Esophagus squamous epithelium (tissue), 5 donors: ENCODE data around the gene FAM9C. TPM values are rescaled to one million over a fixed set of nuclear protein-coding genes. Genes with fewer than 3 reads are reported as not detected.
A peak's percentile ranks its signal among the peaks of the same experiment; 100 is the strongest.
"Not testable (repeated sequence)": the region's sequence is repeated elsewhere in the genome, so short reads cannot be mapped to it uniquely, and the experiment has no call there.

Experiments used
- DNase-seq: peaks from one replicate; lab custom pipeline; 2025; lab: John Stamatoyannopoulos, UW
- H3K27ac ChIP-seq, 4 donors: fragments of 200-600 bp; sonication (generic); one replicate each; pipeline ENCODE4 v1.5.1; 2016 to 2019; ENCODE audit warnings: mild to moderate bottlenecking in 1 of 4
- H3K27me3 ChIP-seq, 4 donors: fragments of 200-600 bp; sonication (generic); 1 replicate in 3 of 4; 2 replicates in 1 of 4; pipeline versions ENCODE4 v1.5.1 to v1.6.0; 2017 to 2021; ENCODE audit warnings: antibody characterized with exemption in 1 of 4
- H3K36me3 ChIP-seq, 3 donors: fragments of 200-600 bp; sonication (generic); one replicate each; pipeline ENCODE4 v1.5.1; 2016 to 2019
- H3K4me1 ChIP-seq, 3 donors: fragments of 200-600 bp; sonication (generic); one replicate each; pipeline ENCODE4 v1.5.1; 2017 to 2019
- H3K4me3 ChIP-seq, 4 donors: fragments of 200-600 bp; sonication (generic); 1 replicate in 3 of 4; 2 replicates in 1 of 4; pipeline ENCODE4 v1.5.1; 2016 to 2019; ENCODE audit warnings: mild to moderate bottlenecking in 2 of 4, moderate library complexity in 1 of 4
- H3K9me3 ChIP-seq, 3 donors: fragments of 200-600 bp; sonication (generic); one replicate each; pipeline ENCODE4 v1.5.1; 2016 to 2019
- POLR2A ChIP-seq, 4 donors: fragments of 450-650 bp; IDR thresholded peaks; one replicate each; pipeline ENCODE4 v1.6.1; 2017; ENCODE audit warnings: antibody characterized with exemption in 4 of 4, mild to moderate bottlenecking in 4 of 4, moderate library complexity in 3 of 4
- WGBS, 2 donors: methylation state at CpG; one replicate each; pipeline ENCODE4 v1.1.5; 2018; 5-methylcytosine and 5-hydroxymethylcytosine counted together
- intact Hi-C: fragments of 100-400 bp; cut with DNase I; formaldehyde crosslinking; loops from one replicate; pipeline ENCODE4 v1.15.0; 2022
- total RNA-seq, 4 donors: library from RNA; depleted of rRNA; stranded (reverse); fragments of >200 nt; gene quantifications; one replicate each; pipeline ENCODE4 v1.1.0, GENCODE V29; 2016
- TF ChIP-seq, protein P1 (sequence below), 6 experiments: fragments of 450-650 bp in 4 of 6; fragments of 200-600 bp in 2 of 6; sonication (generic) in 2 of 6; IDR thresholded peaks; one replicate each; pipeline ENCODE4 v1.5.1; 2016 to 2019; ENCODE audit warnings: antibody characterized with exemption in 6 of 6, mild to moderate bottlenecking in 4 of 6, moderate library complexity in 4 of 6
- donor health status: DM: yes; HTN: yes; CAD: no.

FAM9C gene
- total RNA-seq, 4 donors from 2014 or later = not detected

DNA sequence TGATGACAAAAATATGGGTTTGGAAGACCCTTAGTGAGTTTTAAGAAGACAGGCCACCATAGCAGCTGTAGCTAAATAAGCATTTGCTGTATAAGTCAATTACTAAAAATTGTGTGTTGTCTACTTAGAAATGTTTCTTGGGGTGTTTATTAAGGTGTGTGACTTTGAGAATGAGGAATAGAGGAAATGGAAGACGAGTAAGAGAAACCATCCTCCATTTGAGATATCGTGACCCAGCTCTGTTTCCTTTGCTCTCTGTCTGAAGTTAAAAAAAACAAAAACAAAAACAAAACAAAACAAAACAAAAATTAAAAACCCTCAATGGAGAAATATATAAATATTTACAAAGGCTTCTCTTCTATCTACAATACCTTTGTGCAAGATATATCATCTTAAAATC lies 41.7 kb upstream of the FAM9C start:
- intact Hi-C loops = no loop called here
- no peak for DNase-seq

DNA sequence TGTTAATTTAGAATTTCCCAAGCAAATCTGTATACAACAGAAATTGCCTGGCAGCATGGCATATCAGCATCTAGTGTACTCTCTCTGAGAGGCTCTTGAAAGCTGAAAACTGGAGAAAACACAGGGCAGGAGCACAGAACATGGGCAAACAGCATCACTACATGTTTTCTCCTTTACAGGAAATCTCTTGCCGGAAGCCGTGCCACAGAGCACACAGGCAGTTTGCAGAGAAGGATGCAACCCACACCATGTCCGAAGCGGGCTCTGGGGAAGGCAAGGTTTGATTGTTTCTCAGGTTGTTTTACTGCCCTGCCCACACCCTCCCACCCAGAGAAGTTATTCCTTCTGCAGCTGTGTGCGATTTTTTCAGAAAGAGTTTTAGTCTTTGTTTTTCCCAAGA lies 41.1 kb upstream of the FAM9C start:
- intact Hi-C loops = no loop called here
- Histone ChIP-seq H3K9me3 (no peaks in the 10 kb centered on the region), H3K4me3 (no peak overlapping the region), H3K27me3 (no peaks in the 10 kb centered on the region), H3K36me3 (no peaks in the 10 kb centered on the region), H3K4me1 (peaks cover 0 to 6% (median 0%) of the 10 kb centered on the region in 3 donors), H3K27ac (peak overlapping the region in 1 of 4 donors; percentile 21)
- DNase-seq = no peak
- 67 to 73% methylated on average over 5 of the region's 5 CpGs for WGBS, 2 donors
- peak in 1 of 4 donors; percentile 28 for TF ChIP-seq POLR2A (IDR thresholded peaks at IDR 0.05)
- TF ChIP-seq, protein P1, sequence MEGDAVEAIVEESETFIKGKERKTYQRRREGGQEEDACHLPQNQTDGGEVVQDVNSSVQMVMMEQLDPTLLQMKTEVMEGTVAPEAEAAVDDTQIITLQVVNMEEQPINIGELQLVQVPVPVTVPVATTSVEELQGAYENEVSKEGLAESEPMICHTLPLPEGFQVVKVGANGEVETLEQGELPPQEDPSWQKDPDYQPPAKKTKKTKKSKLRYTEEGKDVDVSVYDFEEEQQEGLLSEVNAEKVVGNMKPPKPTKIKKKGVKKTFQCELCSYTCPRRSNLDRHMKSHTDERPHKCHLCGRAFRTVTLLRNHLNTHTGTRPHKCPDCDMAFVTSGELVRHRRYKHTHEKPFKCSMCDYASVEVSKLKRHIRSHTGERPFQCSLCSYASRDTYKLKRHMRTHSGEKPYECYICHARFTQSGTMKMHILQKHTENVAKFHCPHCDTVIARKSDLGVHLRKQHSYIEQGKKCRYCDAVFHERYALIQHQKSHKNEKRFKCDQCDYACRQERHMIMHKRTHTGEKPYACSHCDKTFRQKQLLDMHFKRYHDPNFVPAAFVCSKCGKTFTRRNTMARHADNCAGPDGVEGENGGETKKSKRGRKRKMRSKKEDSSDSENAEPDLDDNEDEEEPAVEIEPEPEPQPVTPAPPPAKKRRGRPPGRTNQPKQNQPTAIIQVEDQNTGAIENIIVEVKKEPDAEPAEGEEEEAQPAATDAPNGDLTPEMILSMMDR (IDR thresholded peaks at IDR 0.05) = no peak

More for the DNA sequence above, 41.7 kb upstream of the FAM9C start:
- no peaks in the 10 kb centered on the region for H3K9me3 ChIP-seq
- H3K36me3 ChIP-seq = no peaks in the 10 kb centered on the region
- peaks cover 0 to 6% (median 0%) of the 10 kb centered on the region in 3 donors for H3K4me1 ChIP-seq
- no peaks in the 10 kb centered on the region for H3K27me3 ChIP-seq
- H3K27ac ChIP-seq = peak overlapping the region in 1 of 4 donors; percentile 21
- TF ChIP-seq, protein P1 (IDR thresholded peaks at IDR 0.05) = no peak
- no peak for TF ChIP-seq POLR2A (IDR thresholded peaks at IDR 0.05)
- H3K4me3 ChIP-seq = no peak overlapping the region
- WGBS, 2 donors = 56 to 61% methylated on average over 2 of the region's 2 CpGs

DNA sequence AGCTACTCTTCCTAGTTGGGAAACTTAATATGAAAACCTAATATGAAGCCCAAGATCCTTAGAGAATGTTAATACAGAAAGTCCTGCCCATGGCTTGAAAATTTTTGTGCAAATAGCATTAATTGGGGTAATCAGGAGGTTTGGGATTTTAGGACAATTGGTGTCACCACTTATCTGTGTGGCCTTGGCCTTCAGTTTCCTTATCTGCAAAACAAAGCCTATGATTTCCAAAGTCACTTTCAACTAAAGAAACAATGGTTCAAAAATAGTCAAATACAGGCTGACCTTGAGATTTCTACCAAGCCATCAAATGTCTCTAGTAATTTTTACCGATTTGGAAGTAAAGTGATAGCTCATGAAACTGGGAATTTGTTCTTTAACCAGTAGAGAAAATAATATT lies 40.2 kb upstream of the FAM9C start:
- DNase-seq = no peak
- intact Hi-C loops = no loop called here
- TF ChIP-seq, protein P1 (IDR thresholded peaks at IDR 0.05) = no peak
- TF ChIP-seq POLR2A (IDR thresholded peaks at IDR 0.05) = no peak
- Histone ChIP-seq H3K27me3 (no peaks in the 10 kb centered on the region), H3K4me1 (peaks cover 0 to 6% (median 0%) of the 10 kb centered on the region in 3 donors), H3K9me3 (no peaks in the 10 kb centered on the region), H3K4me3 (no peak overlapping the region), H3K27ac (peak overlapping the region in 1 of 4 donors; percentile 21), H3K36me3 (no peaks in the 10 kb centered on the region)
- 71 to 83% methylated on average over 1 of the region's 1 CpG for WGBS, 2 donors

DNA sequence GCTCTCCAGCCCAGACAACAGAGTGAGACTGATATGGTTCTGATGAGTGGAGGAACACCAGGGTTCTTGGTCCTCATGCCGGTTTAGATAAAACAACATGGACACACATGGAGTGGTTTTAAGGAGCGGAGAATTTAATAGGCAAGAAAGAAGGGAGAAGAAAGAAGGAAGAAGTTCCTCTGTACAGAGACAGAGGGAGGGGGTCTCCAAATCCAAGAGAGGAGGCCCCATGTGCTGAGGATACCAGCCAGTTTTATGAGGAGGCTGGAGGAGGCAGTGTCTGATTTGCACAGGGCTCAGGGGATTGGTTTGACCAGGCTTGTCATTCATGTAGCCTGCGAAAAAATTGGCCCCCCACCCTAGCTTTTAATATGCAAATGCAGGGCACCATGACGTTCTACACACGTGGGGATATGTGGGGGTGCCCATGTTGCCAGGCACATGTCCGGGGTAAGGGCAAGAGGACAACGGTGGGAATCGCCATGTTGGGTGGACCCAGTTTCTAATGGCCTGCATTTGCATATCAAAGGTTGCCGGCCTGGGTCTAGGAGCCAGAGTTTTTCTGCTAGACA lies 39.4 kb upstream of the FAM9C start:
- DNase-seq, H3K27ac ChIP-seq, intact Hi-C loops, H3K4me3 ChIP-seq, H3K36me3 ChIP-seq, H3K4me1 ChIP-seq, H3K9me3 ChIP-seq, H3K27me3 ChIP-seq: not testable (repeated sequence)
- 86 to 90% methylated on average over 9 of the region's 9 CpGs for WGBS, 2 donors

DNA sequence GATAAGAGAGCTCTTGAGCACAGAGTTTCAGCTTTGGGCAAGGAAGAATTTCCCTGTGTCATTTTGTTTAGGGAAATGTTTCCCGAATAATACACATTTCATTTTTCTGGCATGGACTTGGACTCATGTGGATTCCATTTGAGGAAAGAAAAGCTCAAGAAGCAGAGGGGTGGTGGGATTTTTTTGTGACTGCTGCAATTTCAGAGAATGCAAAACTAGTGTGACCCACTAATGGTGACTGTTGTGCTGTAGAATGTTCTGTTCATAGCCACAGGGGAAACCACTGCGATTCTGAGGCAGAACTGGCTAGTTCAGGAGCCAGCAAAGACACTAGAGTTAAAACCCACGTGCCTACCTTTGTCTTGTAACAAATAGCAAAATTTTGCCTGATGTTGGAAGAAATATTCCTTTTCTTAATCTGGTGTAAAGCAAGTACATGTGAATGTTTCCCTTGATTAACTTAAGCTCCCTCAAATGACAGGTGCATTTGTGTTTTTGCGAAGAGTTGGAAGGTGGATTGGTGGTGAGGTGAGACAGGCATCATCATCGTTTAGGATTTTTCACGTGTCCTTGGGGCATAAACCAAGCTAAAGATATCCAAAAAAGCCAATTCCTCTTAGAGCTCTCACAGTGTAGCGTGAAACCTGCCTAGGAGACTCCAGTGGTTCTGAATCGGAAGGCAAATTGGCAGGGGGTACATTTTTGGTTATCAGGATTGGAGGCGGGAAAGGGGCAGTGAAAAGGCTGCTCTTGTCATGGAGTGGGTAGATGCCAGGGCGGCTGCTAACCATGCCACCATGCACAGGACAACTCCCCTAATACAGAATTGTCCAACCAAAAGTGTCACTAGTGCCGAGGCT lies 38.0 kb upstream of the FAM9C start:
- Histone ChIP-seq H3K4me1 (peaks cover 0 to 6% (median 0%) of the 10 kb centered on the region in 3 donors), H3K4me3 (no peak overlapping the region), H3K9me3 (no peaks in the 10 kb centered on the region), H3K27ac (peak overlapping the region in 2 of 4 donors; percentile 22 to 48), H3K27me3 (no peaks in the 10 kb centered on the region), H3K36me3 (no peaks in the 10 kb centered on the region)
- 69 to 79% methylated on average over 6 to 11 of the region's 11 CpGs for WGBS, 2 donors
- no peak for DNase-seq
- intact Hi-C loops = no loop called here
- TF ChIP-seq, protein P1 (IDR thresholded peaks at IDR 0.05) = no peak
- TF ChIP-seq POLR2A (IDR thresholded peaks at IDR 0.05) = no peak
